A673 (cell line): ENCODE results near the gene PRSS21. TPM values are rescaled to one million over a fixed set of nuclear protein-coding genes. Genes with fewer than 3 reads are reported as not detected.

Experiments
- BruUV-seq: library from RNA; stranded (reverse); fragments of 400-500 nt; replicated peaks from 2 replicates; lab custom pipeline; 2021; lab: Mats Ljungman, UMichigan
- CTCF ChIA-PET: fragments of 300-600 bp; sonication (Branson Sonifier 250); formaldehyde crosslinking; loops from one replicate; lab custom pipeline; 2022; ENCODE audit warnings: antibody characterized with exemption; lab: Charles Lee
- POLR2A ChIA-PET: fragments of 300-600 bp; sonication (Branson Sonifier 250); formaldehyde crosslinking; loops from one replicate; lab custom pipeline; 2022; ENCODE audit warnings: antibody characterized with exemption; ENCODE audit not compliant: low non-redundant PET; lab: Charles Lee
- DNase-seq: peaks from one replicate; pipeline ENCODE4 v3.0.0-alpha.2; 2015; ENCODE audit warnings: low spot score
- H3K27ac ChIP-seq: fragments of 200-600 bp; sonication (generic); 2 replicates; pipeline ENCODE4 v1.5.1; 2016; ENCODE audit warnings: mixed run types, low read depth, mild to moderate bottlenecking, mixed read lengths, antibody characterized with exemption, low read length; ENCODE audit not compliant: poor library complexity, severe bottlenecking
- H3K27me3 ChIP-seq: fragments of 200-600 bp; sonication (generic); replicated peaks from 2 replicates; pipeline ENCODE4 v1.6.1; 2017; ENCODE audit warnings: mixed run types, low read depth, mild to moderate bottlenecking, mixed read lengths, antibody characterized with exemption, low read length; ENCODE audit not compliant: insufficient read depth, poor library complexity
- H3K36me3 ChIP-seq: fragments of 200-600 bp; sonication (generic); 2 replicates; pipeline ENCODE4 v1.6.1; 2016; ENCODE audit warnings: mixed run types, mild to moderate bottlenecking, mixed read lengths, antibody characterized with exemption, low read length; ENCODE audit not compliant: insufficient read depth, poor library complexity, severe bottlenecking
- H3K4me1 ChIP-seq: fragments of 200-600 bp; sonication (generic); 2 replicates; pipeline ENCODE4 v1.6.1; 2017; ENCODE audit warnings: mixed run types, mild to moderate bottlenecking, mixed read lengths, antibody characterized with exemption, low read length; ENCODE audit not compliant: insufficient read depth, poor library complexity, severe bottlenecking
- H3K4me3 ChIP-seq: fragments of 200-600 bp; sonication (generic); 2 replicates; pipeline ENCODE4 v1.5.1; 2016; ENCODE audit warnings: low read depth, mixed run types, mild to moderate bottlenecking, mixed read lengths, low read length; ENCODE audit not compliant: poor library complexity, severe bottlenecking
- H3K9me3 ChIP-seq: fragments of 200-600 bp; sonication (generic); 2 replicates; pipeline ENCODE4 v1.6.1; 2016; ENCODE audit warnings: mixed run types, low read depth, mild to moderate bottlenecking, mixed read lengths, antibody characterized with exemption, low read length; ENCODE audit not compliant: poor library complexity, severe bottlenecking
- CTCF ChIP-seq: fragments of 300-800, 200-600 bp; sonication (generic); conservative IDR thresholded peaks from 2 replicates; pipeline ENCODE4 v1.5.1; 2017; ENCODE audit warnings: low read depth, mild to moderate bottlenecking, antibody characterized with exemption, low read length, moderate library complexity, mixed read lengths
- EZH2 ChIP-seq: fragments of 200-600 bp; sonication (generic); IDR thresholded peaks from 2 replicates; pipeline ENCODE4 v1.6.1; 2017; ENCODE audit warnings: borderline replicate concordance, low read depth, mild to moderate bottlenecking, mixed read lengths, antibody characterized with exemption, low read length; ENCODE audit not compliant: poor library complexity, severe bottlenecking
- intact Hi-C: fragments of 100-400 bp; cut with micrococcal nuclease; formaldehyde crosslinking; loops from one replicate; pipeline ENCODE4 v1.10.0; 2022; ENCODE audit not compliant: unreplicated experiment
- total RNA-seq: library from RNA; stranded (reverse); gene quantifications from 2 replicates; pipeline ENCODE4 v1.2.3, GENCODE V29; 2021

The PRSS21 gene
- total RNA-seq, 1 experiment from 2014 or later, result not detected

GRCh38 chr16:2799205-2799858 is 17.7 kb upstream of the PRSS21 start:
- TF ChIP-seq CTCF (no peak), EZH2 (no peak)
- BruUV-seq, result no TSS peak
- no peak overlapping the region for H3K4me3 ChIP-seq
- peaks cover 10% of the 10 kb centered on the region for H3K9me3 ChIP-seq
- no peaks in the 10 kb centered on the region for H3K4me1 ChIP-seq
- peaks cover 13% of the 10 kb centered on the region for H3K27me3 ChIP-seq
- DNase-seq, result no peak
- ChIA-PET CTCF (no interaction called here), POLR2A (no interaction called here)
- no peak overlapping the region for H3K27ac ChIP-seq
- intact Hi-C loops, result no loop called here
- no peaks in the 10 kb centered on the region for H3K36me3 ChIP-seq

- Histone ChIP-seq H3K4me3 (no peak overlapping the region), H3K9me3 (peaks cover 10% of the 10 kb centered on the region), H3K27me3 (peaks cover 14% of the 10 kb centered on the region), H3K36me3 (no peaks in the 10 kb centered on the region), H3K27ac (no peak overlapping the region), H3K4me1 (no peaks in the 10 kb centered on the region)
- no peak for TF ChIP-seq CTCF
- TF ChIP-seq EZH2, result no peak
- no TSS peak for BruUV-seq
- ChIA-PET CTCF (no interaction called here), POLR2A (no interaction called here)
- intact Hi-C loops, result no loop called here
- DNase-seq, result no peak
Measured at GRCh38 chr16:2799859-2800226, 17.2 kb upstream of the PRSS21 start.

- no peak for TF ChIP-seq CTCF
- no peak for TF ChIP-seq EZH2
- ChIA-PET POLR2A (no interaction called here), CTCF (no interaction called here)
- no peaks in the 10 kb centered on the region for H3K4me1 ChIP-seq
- intact Hi-C loops, result no loop called here
- no TSS peak for BruUV-seq
- no peaks in the 10 kb centered on the region for H3K36me3 ChIP-seq
- no peak overlapping the region for H3K27ac ChIP-seq
- H3K27me3 ChIP-seq, result peaks cover 14% of the 10 kb centered on the region
- no peak overlapping the region for H3K4me3 ChIP-seq
- no peak for DNase-seq
- H3K9me3 ChIP-seq, result peaks cover 10% of the 10 kb centered on the region
Measured at GRCh38 chr16:2803545-2804195, 13.4 kb upstream of the PRSS21 start.
